ENCODE measurements around the gene PARP12.

DNA sequence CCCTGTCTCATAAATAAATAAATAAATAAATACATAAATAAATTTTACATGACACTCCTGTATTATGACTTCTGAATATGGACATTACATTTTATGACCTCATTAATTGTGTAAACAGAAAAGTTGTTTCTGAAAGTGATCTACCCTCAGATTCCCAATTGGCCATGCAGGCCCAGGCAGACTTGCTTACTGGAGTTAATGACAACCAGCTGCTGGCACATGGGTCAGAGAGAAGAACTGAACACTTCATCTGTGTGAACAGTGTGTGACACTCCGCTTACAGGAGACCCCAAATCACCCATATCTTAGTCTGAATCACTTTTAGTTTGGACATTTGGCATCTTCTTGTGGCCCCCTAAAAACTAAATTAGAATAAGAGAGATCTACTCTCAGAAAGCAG, 31.4 kb downstream of the PARP12 start:
- no peak for TF ChIP-seq ZBTB17 (CRISPR knock-in tag; IDR thresholded peaks at IDR 0.05)
- TF ChIP-seq, protein P1, sequence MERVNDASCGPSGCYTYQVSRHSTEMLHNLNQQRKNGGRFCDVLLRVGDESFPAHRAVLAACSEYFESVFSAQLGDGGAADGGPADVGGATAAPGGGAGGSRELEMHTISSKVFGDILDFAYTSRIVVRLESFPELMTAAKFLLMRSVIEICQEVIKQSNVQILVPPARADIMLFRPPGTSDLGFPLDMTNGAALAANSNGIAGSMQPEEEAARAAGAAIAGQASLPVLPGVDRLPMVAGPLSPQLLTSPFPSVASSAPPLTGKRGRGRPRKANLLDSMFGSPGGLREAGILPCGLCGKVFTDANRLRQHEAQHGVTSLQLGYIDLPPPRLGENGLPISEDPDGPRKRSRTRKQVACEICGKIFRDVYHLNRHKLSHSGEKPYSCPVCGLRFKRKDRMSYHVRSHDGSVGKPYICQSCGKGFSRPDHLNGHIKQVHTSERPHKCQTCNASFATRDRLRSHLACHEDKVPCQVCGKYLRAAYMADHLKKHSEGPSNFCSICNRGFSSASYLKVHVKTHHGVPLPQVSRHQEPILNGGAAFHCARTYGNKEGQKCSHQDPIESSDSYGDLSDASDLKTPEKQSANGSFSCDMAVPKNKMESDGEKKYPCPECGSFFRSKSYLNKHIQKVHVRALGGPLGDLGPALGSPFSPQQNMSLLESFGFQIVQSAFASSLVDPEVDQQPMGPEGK (CRISPR knock-in tag; IDR thresholded peaks at IDR 0.05; ENCODE audit: borderline replicate concordance) = no peak
- TF ChIP-seq FOXM1 (IDR thresholded peaks at IDR 0.05; ENCODE audit: low read depth) = no peak
- no peak for TF ChIP-seq FOXM1 (CRISPR knock-in tag; IDR thresholded peaks at IDR 0.05; ENCODE audit: low read depth)
- no peak for TF ChIP-seq FOSL1 (tag; conservative IDR thresholded peaks at IDR 0.05)
- TF ChIP-seq ATF2 (CRISPR knock-in tag; IDR thresholded peaks at IDR 0.05) = no peak
- no peak for TF ChIP-seq ZKSCAN1 (IDR thresholded peaks at IDR 0.05; ENCODE audit: low read depth, low read length)

Data from K562 (cell line).